Measurements from ENCODE around the gene WDR7.

Gene WDR7

GRCh38 chr18:56844556-56844955 is 193.4 kb downstream of the WDR7 start:
- no peak overlapping the region for H3K9ac ChIP-seq (ENCODE audit: low read depth, low read length)
- no peaks in the 10 kb centered on the region for H3K4me1 ChIP-seq (ENCODE audit: insufficient read depth, low read length)
- H3K36me3 ChIP-seq (ENCODE audit: insufficient read depth, low read length): no peaks in the 10 kb centered on the region
- H3K27ac ChIP-seq (ENCODE audit: low read depth, low read length): no peak overlapping the region
- no peaks in the 10 kb centered on the region for H3K9me3 ChIP-seq (ENCODE audit: insufficient read depth, low read depth, low read length)
- no peak overlapping the region for H3K4me3 ChIP-seq (ENCODE audit: low read length)
- no peaks in the 10 kb centered on the region for H3K27me3 ChIP-seq (ENCODE audit: insufficient read depth, low read length)
- WGBS: 100% methylated on average over 1 of the region's 1 CpG

- Histone ChIP-seq H3K27me3 (ENCODE audit: insufficient read depth, low read length) (no peaks in the 10 kb centered on the region), H3K27ac (ENCODE audit: low read depth, low read length) (no peak overlapping the region), H3K9me3 (ENCODE audit: insufficient read depth, low read depth, low read length) (no peaks in the 10 kb centered on the region), H3K4me1 (ENCODE audit: insufficient read depth, low read length) (no peaks in the 10 kb centered on the region), H3K36me3 (ENCODE audit: insufficient read depth, low read length) (no peaks in the 10 kb centered on the region), H3K4me3 (ENCODE audit: low read length) (no peak overlapping the region), H3K9ac (ENCODE audit: low read depth, low read length) (no peak overlapping the region)
- WGBS: 71% methylated on average over 1 of the region's 1 CpG
These were observed 200.6 kb downstream of the WDR7 start for GRCh38 chr18:56851774-56852173.

GRCh38 chr18:56853961-56854360 is 202.8 kb downstream of the WDR7 start:
- no peaks in the 10 kb centered on the region for H3K27me3 ChIP-seq (ENCODE audit: insufficient read depth, low read length)
- H3K4me3 ChIP-seq (ENCODE audit: low read length): no peak overlapping the region
- no peaks in the 10 kb centered on the region for H3K36me3 ChIP-seq (ENCODE audit: insufficient read depth, low read length)
- 88% methylated on average over 5 of the region's 5 CpGs for WGBS
- H3K27ac ChIP-seq (ENCODE audit: low read depth, low read length): no peak overlapping the region
- no peaks in the 10 kb centered on the region for H3K9me3 ChIP-seq (ENCODE audit: insufficient read depth, low read depth, low read length)
- no peaks in the 10 kb centered on the region for H3K4me1 ChIP-seq (ENCODE audit: insufficient read depth, low read length)
- H3K9ac ChIP-seq (ENCODE audit: low read depth, low read length): no peak overlapping the region

- 87% methylated on average over 6 of the region's 6 CpGs for WGBS
These were observed 210.1 kb downstream of the WDR7 start for GRCh38 chr18:56861244-56861643.

GRCh38 chr18:56869189-56869777 is 218.1 kb downstream of the WDR7 start:
- H3K27ac ChIP-seq (ENCODE audit: low read depth, low read length): no peak overlapping the region
- 78% methylated on average over 2 of the region's 2 CpGs for WGBS
- H3K9ac ChIP-seq (ENCODE audit: low read depth, low read length): no peak overlapping the region
- no peak overlapping the region for H3K4me3 ChIP-seq (ENCODE audit: low read length)
- H3K36me3 ChIP-seq (ENCODE audit: insufficient read depth, low read length): no peaks in the 10 kb centered on the region
- H3K27me3 ChIP-seq (ENCODE audit: insufficient read depth, low read length): no peaks in the 10 kb centered on the region
- H3K9me3 ChIP-seq (ENCODE audit: insufficient read depth, low read depth, low read length): no peaks in the 10 kb centered on the region
- peaks cover 27% of the 10 kb centered on the region for H3K4me1 ChIP-seq (ENCODE audit: insufficient read depth, low read length)

More at GRCh38 chr18:56861244-56861643, 210.1 kb downstream of the WDR7 start:
- Histone ChIP-seq H3K36me3 (ENCODE audit: insufficient read depth, low read length) (no peaks in the 10 kb centered on the region), H3K9me3 (ENCODE audit: insufficient read depth, low read depth, low read length) (no peaks in the 10 kb centered on the region), H3K27me3 (ENCODE audit: insufficient read depth, low read length) (no peaks in the 10 kb centered on the region), H3K9ac (ENCODE audit: low read depth, low read length) (no peak overlapping the region), H3K27ac (ENCODE audit: low read depth, low read length) (no peak overlapping the region), H3K4me3 (ENCODE audit: low read length) (no peak overlapping the region), H3K4me1 (ENCODE audit: insufficient read depth, low read length) (no peaks in the 10 kb centered on the region)

- H3K27ac ChIP-seq (ENCODE audit: low read depth, low read length): no peak overlapping the region
- H3K9me3 ChIP-seq (ENCODE audit: insufficient read depth, low read depth, low read length): no peaks in the 10 kb centered on the region
- H3K9ac ChIP-seq (ENCODE audit: low read depth, low read length): no peak overlapping the region
- WGBS: 86% methylated on average over 2 of the region's 2 CpGs
- no peaks in the 10 kb centered on the region for H3K36me3 ChIP-seq (ENCODE audit: insufficient read depth, low read length)
- no peaks in the 10 kb centered on the region for H3K27me3 ChIP-seq (ENCODE audit: insufficient read depth, low read length)
- H3K4me1 ChIP-seq (ENCODE audit: insufficient read depth, low read length): peaks cover 38% of the 10 kb centered on the region
- no peak overlapping the region for H3K4me3 ChIP-seq (ENCODE audit: low read length)
These were observed 219.8 kb downstream of the WDR7 start for GRCh38 chr18:56870982-56871381.

- Histone ChIP-seq H3K27ac (ENCODE audit: low read depth, low read length) (peak overlapping the region; percentile 42), H3K9ac (ENCODE audit: low read depth, low read length) (no peak overlapping the region)
- WGBS: 100% methylated on average over 1 of the region's 1 CpG
These were observed 221.0 kb downstream of the WDR7 start for GRCh38 chr18:56872140-56872539.

GRCh38 chr18:56873441-56874140 is 222.4 kb downstream of the WDR7 start:
- H3K4me1 ChIP-seq (ENCODE audit: insufficient read depth, low read length): peaks cover 38% of the 10 kb centered on the region
- H3K36me3 ChIP-seq (ENCODE audit: insufficient read depth, low read length): no peaks in the 10 kb centered on the region
- H3K9ac ChIP-seq (ENCODE audit: low read depth, low read length): peak overlapping the region; percentile 14; the same call in 1 of the 2 replicates
- no peaks in the 10 kb centered on the region for H3K9me3 ChIP-seq (ENCODE audit: insufficient read depth, low read depth, low read length)
- WGBS: 22% methylated on average over 6 of the region's 6 CpGs
- peak overlapping the region; percentile 81 for H3K27ac ChIP-seq (ENCODE audit: low read depth, low read length)
- H3K27me3 ChIP-seq (ENCODE audit: insufficient read depth, low read length): no peaks in the 10 kb centered on the region
- H3K4me3 ChIP-seq (ENCODE audit: low read length): peak overlapping the region; percentile 20

More at GRCh38 chr18:56872140-56872539, 221.0 kb downstream of the WDR7 start:
- Histone ChIP-seq H3K27me3 (ENCODE audit: insufficient read depth, low read length) (no peaks in the 10 kb centered on the region), H3K9me3 (ENCODE audit: insufficient read depth, low read depth, low read length) (no peaks in the 10 kb centered on the region), H3K36me3 (ENCODE audit: insufficient read depth, low read length) (no peaks in the 10 kb centered on the region), H3K4me3 (ENCODE audit: low read length) (no peak overlapping the region), H3K4me1 (ENCODE audit: insufficient read depth, low read length) (peaks cover 38% of the 10 kb centered on the region)

GRCh38 chr18:56878711-56879110 is 227.6 kb downstream of the WDR7 start:
- H3K27ac ChIP-seq (ENCODE audit: low read depth, low read length): no peak overlapping the region
- H3K27me3 ChIP-seq (ENCODE audit: insufficient read depth, low read length): no peaks in the 10 kb centered on the region
- H3K36me3 ChIP-seq (ENCODE audit: insufficient read depth, low read length): no peaks in the 10 kb centered on the region
- H3K4me1 ChIP-seq (ENCODE audit: insufficient read depth, low read length): peaks cover 18% of the 10 kb centered on the region
- no peak overlapping the region for H3K9ac ChIP-seq (ENCODE audit: low read depth, low read length)
- H3K9me3 ChIP-seq (ENCODE audit: insufficient read depth, low read depth, low read length): no peaks in the 10 kb centered on the region
- H3K4me3 ChIP-seq (ENCODE audit: low read length): no peak overlapping the region
- WGBS: 100% methylated on average over 3 of the region's 4 CpGs

GRCh38 chr18:56884511-56884910 is 233.4 kb downstream of the WDR7 start:
- H3K9me3 ChIP-seq (ENCODE audit: insufficient read depth, low read depth, low read length): no peaks in the 10 kb centered on the region
- no peaks in the 10 kb centered on the region for H3K36me3 ChIP-seq (ENCODE audit: insufficient read depth, low read length)
- H3K4me1 ChIP-seq (ENCODE audit: insufficient read depth, low read length): peaks cover 7% of the 10 kb centered on the region; the same call in 1 of the 2 replicates
- WGBS: 93% methylated on average over 1 of the region's 1 CpG
- H3K27me3 ChIP-seq (ENCODE audit: insufficient read depth, low read length): no peaks in the 10 kb centered on the region
- H3K27ac ChIP-seq (ENCODE audit: low read depth, low read length): no peak overlapping the region
- no peak overlapping the region for H3K9ac ChIP-seq (ENCODE audit: low read depth, low read length)
- H3K4me3 ChIP-seq (ENCODE audit: low read length): no peak overlapping the region

GRCh38 chr18:56888978-56889377 is 237.8 kb downstream of the WDR7 start:
- H3K4me1 ChIP-seq (ENCODE audit: insufficient read depth, low read length): peaks cover 20% of the 10 kb centered on the region; the same call in 1 of the 2 replicates
- H3K4me3 ChIP-seq (ENCODE audit: low read length): no peak overlapping the region
- no CpG with 5 or more reads among the region's 1 CpG for WGBS
- H3K9ac ChIP-seq (ENCODE audit: low read depth, low read length): no peak overlapping the region
- H3K27ac ChIP-seq (ENCODE audit: low read depth, low read length): no peak overlapping the region
- H3K36me3 ChIP-seq (ENCODE audit: insufficient read depth, low read length): no peaks in the 10 kb centered on the region
- no peaks in the 10 kb centered on the region for H3K9me3 ChIP-seq (ENCODE audit: insufficient read depth, low read depth, low read length)
- no peaks in the 10 kb centered on the region for H3K27me3 ChIP-seq (ENCODE audit: insufficient read depth, low read length)

Measured in HUES64 (cell line).